H9 (cell line): ENCODE data around the gene CABLES2. TPM values are rescaled to one million over a fixed set of nuclear protein-coding genes. Genes with fewer than 3 reads are reported as not detected.
A peak's percentile ranks its signal among the peaks of the same experiment; 100 is the strongest.

ENCODE experiments used
- DNase-seq: peaks from one replicate; pipeline ENCODE4 v3.0.0-alpha.2; 2017
- H2AFZ ChIP-seq: one replicate; pipeline ENCODE4 v1.6.1; 2013; ENCODE audit warnings: mild to moderate bottlenecking, low read length, control low read depth, moderate library complexity
- H2AK5ac ChIP-seq: 2 replicates; pipeline ENCODE4 v1.6.1; 2013; ENCODE audit warnings: low read length, control low read depth, mixed read lengths; ENCODE audit not compliant: insufficient read length
- H2BK120ac ChIP-seq: one replicate; pipeline ENCODE4 v1.6.1; 2013; ENCODE audit warnings: low read depth, mild to moderate bottlenecking, low read length, control low read depth, inconsistent platforms; ENCODE audit not compliant: poor library complexity, severe bottlenecking
- H2BK12ac ChIP-seq: 2 replicates; pipeline ENCODE4 v1.6.1; 2013; ENCODE audit warnings: low read length, control low read depth, mixed read lengths, low read depth; ENCODE audit not compliant: insufficient read length
- H2BK15ac ChIP-seq: 2 replicates; pipeline ENCODE4 v1.6.1; 2013; ENCODE audit warnings: low read depth, low read length, control low read depth
- H2BK20ac ChIP-seq: one replicate; pipeline ENCODE4 v1.6.1; 2013; ENCODE audit warnings: low read depth, mild to moderate bottlenecking, low read length, control low read depth, inconsistent platforms; ENCODE audit not compliant: poor library complexity, severe bottlenecking
- H2BK5ac ChIP-seq: 2 replicates; pipeline ENCODE4 v1.6.1; 2013; ENCODE audit warnings: low read length, control low read depth, mixed read lengths; ENCODE audit not compliant: insufficient read length
- H3K14ac ChIP-seq: 2 replicates; pipeline ENCODE4 v1.6.1; 2013; ENCODE audit warnings: low read length, control low read depth; ENCODE audit not compliant: insufficient read depth
- H3K18ac ChIP-seq: 2 replicates; pipeline ENCODE4 v1.6.1; 2013; ENCODE audit warnings: low read depth, mild to moderate bottlenecking, mixed read lengths, low read length, control low read depth; ENCODE audit not compliant: insufficient read length
- H3K23ac ChIP-seq: 2 replicates; pipeline ENCODE4 v1.6.1; 2013; ENCODE audit warnings: low read length, control low read depth, mixed read lengths, low read depth; ENCODE audit not compliant: insufficient read length
- H3K23me2 ChIP-seq: 2 replicates; pipeline ENCODE4 v1.6.1; 2013; ENCODE audit warnings: low read depth, mild to moderate bottlenecking, mixed read lengths, low read length, control low read depth; ENCODE audit not compliant: insufficient read length, poor library complexity, severe bottlenecking
- H3K27ac ChIP-seq: 2 replicates; pipeline ENCODE4 v1.5.1; 2013; ENCODE audit warnings: low read length, control low read depth, mixed read lengths, low read depth; ENCODE audit not compliant: insufficient read length
- H3K27me3 ChIP-seq: 2 replicates; pipeline ENCODE4 v1.6.1; 2013; ENCODE audit warnings: low read length, control low read depth, inconsistent platforms; ENCODE audit not compliant: insufficient read depth
- H3K4ac ChIP-seq: 2 replicates; pipeline ENCODE4 v1.6.1; 2013; ENCODE audit warnings: low read depth, mild to moderate bottlenecking, control low read depth, inconsistent platforms, low read length, moderate library complexity
- H3K4me1 ChIP-seq: 2 replicates; pipeline ENCODE4 v1.6.1; 2013; ENCODE audit warnings: low read length, control low read depth, inconsistent platforms; ENCODE audit not compliant: insufficient read depth
- H3K4me2 ChIP-seq: 2 replicates; pipeline ENCODE4 v1.6.1; 2013; ENCODE audit warnings: low read length, control low read depth, mixed read lengths; ENCODE audit not compliant: insufficient read length, insufficient read depth
- H3K56ac ChIP-seq: 2 replicates; pipeline ENCODE4 v1.6.1; 2013; ENCODE audit warnings: low read depth, mild to moderate bottlenecking, mixed read lengths, low read length, control low read depth; ENCODE audit not compliant: insufficient read length
- H3K79me1 ChIP-seq: 2 replicates; pipeline ENCODE4 v1.6.1; 2013; ENCODE audit warnings: low read depth, mild to moderate bottlenecking, moderate library complexity, low read length, control low read depth, inconsistent platforms; ENCODE audit not compliant: insufficient read depth, poor library complexity, severe bottlenecking
- H3K79me2 ChIP-seq: 2 replicates; pipeline ENCODE4 v1.6.1; 2013; ENCODE audit warnings: low read length, control low read depth, inconsistent platforms; ENCODE audit not compliant: insufficient read depth
- H3K9ac ChIP-seq: 2 replicates; pipeline ENCODE4 v1.6.1; 2013; ENCODE audit warnings: low read length, control low read depth, mixed read lengths; ENCODE audit not compliant: insufficient read length; ENCODE audit errors: extremely low read depth
- H3K9me3 ChIP-seq: one replicate; pipeline ENCODE4 v1.6.1; 2013; ENCODE audit warnings: low read depth, low read length, inconsistent platforms; ENCODE audit not compliant: control insufficient read depth
- H3T11ph ChIP-seq: one replicate; pipeline ENCODE4 v1.6.1; 2013; ENCODE audit warnings: mild to moderate bottlenecking, low read length, control low read depth, inconsistent platforms
- H4K20me1 ChIP-seq: one replicate; pipeline ENCODE4 v1.6.1; 2013; ENCODE audit not compliant: control insufficient read depth, insufficient read length, insufficient read depth
- H4K5ac ChIP-seq: 2 replicates; pipeline ENCODE4 v1.6.1; 2013; ENCODE audit warnings: low read depth, mild to moderate bottlenecking, mixed read lengths, low read length, control low read depth; ENCODE audit not compliant: insufficient read length
- H4K8ac ChIP-seq: replicated peaks from 2 replicates; pipeline ENCODE4 v1.6.1; 2013; ENCODE audit warnings: low read length, control low read depth, mixed read lengths, low read depth; ENCODE audit not compliant: insufficient read length
- H4K91ac ChIP-seq: 2 replicates; pipeline ENCODE4 v1.6.1; 2013; ENCODE audit warnings: low read depth, mild to moderate bottlenecking, moderate library complexity, mixed read lengths, low read length, control low read depth; ENCODE audit not compliant: insufficient read length
- H3K27ac Mint-ChIP-seq, 3 experiments: 2 replicates in 2 of 3; 3 replicates in 1 of 3; pipeline ENCODE4 v1.8.0; 2020 to 2021; ENCODE audit warnings: mixed read lengths in 3 of 3, mild to moderate bottlenecking in 1 of 3, moderate library complexity in 1 of 3
- H3K27me3 Mint-ChIP-seq: 2 replicates; pipeline ENCODE4 v1.8.0; 2021; ENCODE audit warnings: low read depth, mild to moderate bottlenecking, moderate library complexity, mixed read lengths
- H3K36me3 Mint-ChIP-seq, 3 experiments: 2 replicates in 2 of 3; 3 replicates in 1 of 3; pipeline ENCODE4 v1.8.0; 2020 to 2021; ENCODE audit warnings: low read depth in 3 of 3, mixed read lengths in 3 of 3; ENCODE audit not compliant: insufficient read depth in 1 of 3
- H3K4me1 Mint-ChIP-seq, 2 experiments: 2 replicates each; pipeline ENCODE4 v1.8.0; 2020; ENCODE audit warnings: mixed read lengths in 2 of 2
- H3K4me3 Mint-ChIP-seq, 2 experiments: 2 replicates in 1 of 2; 3 replicates in 1 of 2; pipeline ENCODE4 v1.8.0; 2020 to 2021; ENCODE audit warnings: mild to moderate bottlenecking in 2 of 2, mixed read lengths in 2 of 2, moderate library complexity in 1 of 2
- H3K9me3 Mint-ChIP-seq, 2 experiments: 2 replicates in 1 of 2; 3 replicates in 1 of 2; pipeline ENCODE4 v1.8.0; 2020; ENCODE audit warnings: mild to moderate bottlenecking in 2 of 2, mixed read lengths in 2 of 2, moderate library complexity in 1 of 2
- WGBS: extraction: QIAGEN DNeasy Blood & Tissue Kit; methylation state at CpG from one replicate; pipeline ENCODE4 v1.1.7; 2013; ENCODE audit warnings: missing lambda C conversion rate, low lambda C conversion rate, mixed read lengths; ENCODE audit not compliant: insufficient read length; ENCODE audit errors: extremely low coverage; 5-methylcytosine and 5-hydroxymethylcytosine counted together
- total RNA-seq: library from RNA; stranded (reverse); gene quantifications from 2 replicates; pipeline ENCODE4 v1.2.1, GENCODE V29; 2021
- TF ChIP-seq, protein P1 (sequence below): fragments of 200-600 bp; sonication (generic); conservative IDR thresholded peaks from 3 replicates; pipeline ENCODE4 v1.8.0; 2021; ENCODE audit warnings: antibody characterized with exemption, mild to moderate bottlenecking

CABLES2 gene
- total RNA-seq, 1 experiment from 2014 or later = 10.8 TPM

DNA sequence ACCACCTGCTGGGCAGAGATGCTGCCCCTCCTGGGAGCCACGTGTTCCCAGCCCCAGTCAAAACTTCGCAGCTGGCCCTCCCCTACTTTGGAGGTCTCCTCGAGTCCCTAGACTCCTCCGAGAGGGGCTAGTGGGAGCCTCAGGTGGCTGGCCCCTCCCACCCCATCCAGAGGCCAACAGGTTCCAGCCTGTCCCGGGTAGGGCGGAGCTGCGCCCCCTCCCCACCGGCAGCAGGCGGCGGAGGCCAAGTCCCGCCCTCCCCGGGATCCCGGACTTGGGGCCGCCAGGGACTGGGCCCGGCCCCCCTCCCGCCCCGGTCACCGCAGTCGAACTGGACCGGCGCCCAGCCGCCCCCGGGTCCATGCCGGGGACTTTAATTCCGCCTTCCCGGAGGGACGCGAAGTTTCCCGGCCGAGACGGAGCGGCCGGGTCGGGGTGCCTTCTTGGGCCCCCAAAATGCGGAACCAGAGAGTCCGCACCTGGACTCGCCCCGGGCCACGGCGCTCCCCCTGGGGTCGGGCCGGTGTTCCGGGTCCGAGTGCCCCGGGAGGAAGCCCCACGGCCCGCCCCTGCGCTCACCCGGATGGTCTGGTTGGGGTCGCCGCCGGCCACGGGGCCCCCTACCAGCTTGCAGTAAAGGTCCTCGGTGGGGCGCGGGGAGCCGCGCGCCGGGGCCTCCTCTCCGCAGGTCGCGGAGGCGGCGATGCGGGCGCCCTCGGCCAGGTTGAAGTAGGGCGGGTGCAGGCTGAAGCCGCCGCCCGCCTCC is 40.5 kb downstream of the CABLES2 start:
- H3K4me1 ChIP-seq = peaks cover 9% of the 10 kb centered on the region; the same call in 1 of the 2 replicates
- peaks cover 3% of the 10 kb centered on the region for H3K79me1 ChIP-seq
- peaks cover 6% of the 10 kb centered on the region; the same call in 1 of the 2 replicates for H3K79me2 ChIP-seq
- peaks cover 36 to 53% of the 10 kb centered on the region in 2 experiments for H3K4me1 Mint-ChIP-seq
- no peak overlapping the region for H2BK20ac ChIP-seq
- H2BK120ac ChIP-seq = no peak overlapping the region
- no peak overlapping the region for H4K8ac ChIP-seq
- no peak overlapping the region for H2BK15ac ChIP-seq
- no peaks in the 10 kb centered on the region; the same call in 1 of the 2 replicates for H3K27me3 Mint-ChIP-seq
- no peak overlapping the region for H4K91ac ChIP-seq
- H2BK5ac ChIP-seq = no peak overlapping the region
- no peak overlapping the region; the same call in none of the 2 replicates for H3K14ac ChIP-seq
- H3T11ph ChIP-seq = no peak overlapping the region
- no peaks in the 10 kb centered on the region for H3K9me3 Mint-ChIP-seq
- peak overlapping the region; percentile 58 for H3K4me2 ChIP-seq
- DNase-seq = peak; percentile 91
- 0 out of 7 replicates have a peak, but pooled peaks cover 0 to 2% (median 0%) of the 10 kb centered on the region in 3 experiments for H3K36me3 Mint-ChIP-seq
- no peak overlapping the region for H2BK12ac ChIP-seq
- H4K5ac ChIP-seq = no peak overlapping the region
- H3K9me3 ChIP-seq = no peaks in the 10 kb centered on the region
- WGBS = no CpG with 5 or more reads among the region's 72 CpGs
- H3K18ac ChIP-seq = peak overlapping the region; percentile 22
- H3K4me3 Mint-ChIP-seq = peak overlapping the region; percentile 63 to 74
- no peak overlapping the region for H3K9ac ChIP-seq
- H3K27ac ChIP-seq = no peak overlapping the region
- no peaks in the 10 kb centered on the region for H4K20me1 ChIP-seq
- no peak overlapping the region for H3K56ac ChIP-seq
- H3K27ac Mint-ChIP-seq = no peak overlapping the region
- H3K23ac ChIP-seq = no peak overlapping the region
- H3K23me2 ChIP-seq = peaks cover 17% of the 10 kb centered on the region
- TF ChIP-seq, protein P1, sequence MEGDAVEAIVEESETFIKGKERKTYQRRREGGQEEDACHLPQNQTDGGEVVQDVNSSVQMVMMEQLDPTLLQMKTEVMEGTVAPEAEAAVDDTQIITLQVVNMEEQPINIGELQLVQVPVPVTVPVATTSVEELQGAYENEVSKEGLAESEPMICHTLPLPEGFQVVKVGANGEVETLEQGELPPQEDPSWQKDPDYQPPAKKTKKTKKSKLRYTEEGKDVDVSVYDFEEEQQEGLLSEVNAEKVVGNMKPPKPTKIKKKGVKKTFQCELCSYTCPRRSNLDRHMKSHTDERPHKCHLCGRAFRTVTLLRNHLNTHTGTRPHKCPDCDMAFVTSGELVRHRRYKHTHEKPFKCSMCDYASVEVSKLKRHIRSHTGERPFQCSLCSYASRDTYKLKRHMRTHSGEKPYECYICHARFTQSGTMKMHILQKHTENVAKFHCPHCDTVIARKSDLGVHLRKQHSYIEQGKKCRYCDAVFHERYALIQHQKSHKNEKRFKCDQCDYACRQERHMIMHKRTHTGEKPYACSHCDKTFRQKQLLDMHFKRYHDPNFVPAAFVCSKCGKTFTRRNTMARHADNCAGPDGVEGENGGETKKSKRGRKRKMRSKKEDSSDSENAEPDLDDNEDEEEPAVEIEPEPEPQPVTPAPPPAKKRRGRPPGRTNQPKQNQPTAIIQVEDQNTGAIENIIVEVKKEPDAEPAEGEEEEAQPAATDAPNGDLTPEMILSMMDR = no peak
- no peak overlapping the region for H3K4ac ChIP-seq
- H3K27me3 ChIP-seq = no peaks in the 10 kb centered on the region
- no peak overlapping the region for H2AK5ac ChIP-seq
- no peak overlapping the region for H2AFZ ChIP-seq
